ENCODE results near the gene HSF2BP.
"Not testable (repeated sequence)": the region's sequence is repeated elsewhere in the genome, so short reads cannot be mapped to it uniquely, and the experiment has no call there.

Gene HSF2BP

GRCh38 chr21:43703035-43703880, 44.0 kb upstream of the HSF2BP start:
- Histone ChIP-seq H3K4me3 (replicated peaks; ENCODE audit: insufficient read depth, low read length) (no peak overlapping the region), H3K27me3 (ENCODE audit: insufficient read depth, poor library complexity, severe bottlenecking) (no peaks in the 10 kb centered on the region), H3K27ac (replicated peaks) (peak overlapping the region; percentile 12; the same call in 1 of the 2 replicates)
- peak; percentile 25; the same call in 1 of the 2 replicates for TF ChIP-seq SPI1 (IDR thresholded peaks at IDR 0.05; ENCODE audit: borderline replicate concordance, low read depth)
- TF ChIP-seq GABPA (IDR thresholded peaks at IDR 0.05; ENCODE audit: low read depth), result no peak
- peak in 1 of 2 experiments; percentile 72 for DNase-seq (ENCODE audit: low read depth in 1 of 2, low spot score in 1 of 2)

GRCh38 chr21:43702785-43703034, 43.4 kb upstream of the HSF2BP start:
- Histone ChIP-seq H3K4me3 (replicated peaks; ENCODE audit: insufficient read depth, low read length) (no peak overlapping the region), H3K27me3 (ENCODE audit: insufficient read depth, poor library complexity, severe bottlenecking) (no peaks in the 10 kb centered on the region), H3K27ac (replicated peaks) (no peak overlapping the region)
- TF ChIP-seq SPI1 (IDR thresholded peaks at IDR 0.05; ENCODE audit: borderline replicate concordance, low read depth) (no peak), GABPA (IDR thresholded peaks at IDR 0.05; ENCODE audit: low read depth) (no peak)
- TF ChIP-seq, protein P1, sequence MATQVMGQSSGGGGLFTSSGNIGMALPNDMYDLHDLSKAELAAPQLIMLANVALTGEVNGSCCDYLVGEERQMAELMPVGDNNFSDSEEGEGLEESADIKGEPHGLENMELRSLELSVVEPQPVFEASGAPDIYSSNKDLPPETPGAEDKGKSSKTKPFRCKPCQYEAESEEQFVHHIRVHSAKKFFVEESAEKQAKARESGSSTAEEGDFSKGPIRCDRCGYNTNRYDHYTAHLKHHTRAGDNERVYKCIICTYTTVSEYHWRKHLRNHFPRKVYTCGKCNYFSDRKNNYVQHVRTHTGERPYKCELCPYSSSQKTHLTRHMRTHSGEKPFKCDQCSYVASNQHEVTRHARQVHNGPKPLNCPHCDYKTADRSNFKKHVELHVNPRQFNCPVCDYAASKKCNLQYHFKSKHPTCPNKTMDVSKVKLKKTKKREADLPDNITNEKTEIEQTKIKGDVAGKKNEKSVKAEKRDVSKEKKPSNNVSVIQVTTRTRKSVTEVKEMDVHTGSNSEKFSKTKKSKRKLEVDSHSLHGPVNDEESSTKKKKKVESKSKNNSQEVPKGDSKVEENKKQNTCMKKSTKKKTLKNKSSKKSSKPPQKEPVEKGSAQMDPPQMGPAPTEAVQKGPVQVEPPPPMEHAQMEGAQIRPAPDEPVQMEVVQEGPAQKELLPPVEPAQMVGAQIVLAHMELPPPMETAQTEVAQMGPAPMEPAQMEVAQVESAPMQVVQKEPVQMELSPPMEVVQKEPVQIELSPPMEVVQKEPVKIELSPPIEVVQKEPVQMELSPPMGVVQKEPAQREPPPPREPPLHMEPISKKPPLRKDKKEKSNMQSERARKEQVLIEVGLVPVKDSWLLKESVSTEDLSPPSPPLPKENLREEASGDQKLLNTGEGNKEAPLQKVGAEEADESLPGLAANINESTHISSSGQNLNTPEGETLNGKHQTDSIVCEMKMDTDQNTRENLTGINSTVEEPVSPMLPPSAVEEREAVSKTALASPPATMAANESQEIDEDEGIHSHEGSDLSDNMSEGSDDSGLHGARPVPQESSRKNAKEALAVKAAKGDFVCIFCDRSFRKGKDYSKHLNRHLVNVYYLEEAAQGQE (IDR thresholded peaks at IDR 0.05; ENCODE audit: insufficient replicate concordance, low read depth), result no peak
- no peak for DNase-seq (ENCODE audit: low read depth in 1 of 2, low spot score in 1 of 2)

- TF ChIP-seq, protein P1 (IDR thresholded peaks at IDR 0.05; ENCODE audit: insufficient replicate concordance, low read depth), result no peak
- TF ChIP-seq, protein P2, sequence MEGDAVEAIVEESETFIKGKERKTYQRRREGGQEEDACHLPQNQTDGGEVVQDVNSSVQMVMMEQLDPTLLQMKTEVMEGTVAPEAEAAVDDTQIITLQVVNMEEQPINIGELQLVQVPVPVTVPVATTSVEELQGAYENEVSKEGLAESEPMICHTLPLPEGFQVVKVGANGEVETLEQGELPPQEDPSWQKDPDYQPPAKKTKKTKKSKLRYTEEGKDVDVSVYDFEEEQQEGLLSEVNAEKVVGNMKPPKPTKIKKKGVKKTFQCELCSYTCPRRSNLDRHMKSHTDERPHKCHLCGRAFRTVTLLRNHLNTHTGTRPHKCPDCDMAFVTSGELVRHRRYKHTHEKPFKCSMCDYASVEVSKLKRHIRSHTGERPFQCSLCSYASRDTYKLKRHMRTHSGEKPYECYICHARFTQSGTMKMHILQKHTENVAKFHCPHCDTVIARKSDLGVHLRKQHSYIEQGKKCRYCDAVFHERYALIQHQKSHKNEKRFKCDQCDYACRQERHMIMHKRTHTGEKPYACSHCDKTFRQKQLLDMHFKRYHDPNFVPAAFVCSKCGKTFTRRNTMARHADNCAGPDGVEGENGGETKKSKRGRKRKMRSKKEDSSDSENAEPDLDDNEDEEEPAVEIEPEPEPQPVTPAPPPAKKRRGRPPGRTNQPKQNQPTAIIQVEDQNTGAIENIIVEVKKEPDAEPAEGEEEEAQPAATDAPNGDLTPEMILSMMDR (IDR thresholded peaks at IDR 0.05; ENCODE audit: insufficient read depth, low read length), result no peak
- TF ChIP-seq POLR2AphosphoS5 (IDR thresholded peaks at IDR 0.05; ENCODE audit: low read depth) (no peak), GABPA (IDR thresholded peaks at IDR 0.05; ENCODE audit: low read depth) (no peak), SPI1 (IDR thresholded peaks at IDR 0.05; ENCODE audit: borderline replicate concordance, low read depth) (no peak)
- DNase-seq (ENCODE audit: low read depth in 1 of 2, low spot score in 1 of 2), result no peak
- H3K27me3 ChIP-seq (ENCODE audit: insufficient read depth, poor library complexity, severe bottlenecking), result no peaks in the 10 kb centered on the region
- H3K27ac ChIP-seq (replicated peaks), result no peak overlapping the region
- no peak overlapping the region for H3K4me3 ChIP-seq (replicated peaks; ENCODE audit: insufficient read depth, low read length)
Observed at GRCh38 chr21:43701936-43702784, 42.9 kb upstream of the HSF2BP start.

DNA sequence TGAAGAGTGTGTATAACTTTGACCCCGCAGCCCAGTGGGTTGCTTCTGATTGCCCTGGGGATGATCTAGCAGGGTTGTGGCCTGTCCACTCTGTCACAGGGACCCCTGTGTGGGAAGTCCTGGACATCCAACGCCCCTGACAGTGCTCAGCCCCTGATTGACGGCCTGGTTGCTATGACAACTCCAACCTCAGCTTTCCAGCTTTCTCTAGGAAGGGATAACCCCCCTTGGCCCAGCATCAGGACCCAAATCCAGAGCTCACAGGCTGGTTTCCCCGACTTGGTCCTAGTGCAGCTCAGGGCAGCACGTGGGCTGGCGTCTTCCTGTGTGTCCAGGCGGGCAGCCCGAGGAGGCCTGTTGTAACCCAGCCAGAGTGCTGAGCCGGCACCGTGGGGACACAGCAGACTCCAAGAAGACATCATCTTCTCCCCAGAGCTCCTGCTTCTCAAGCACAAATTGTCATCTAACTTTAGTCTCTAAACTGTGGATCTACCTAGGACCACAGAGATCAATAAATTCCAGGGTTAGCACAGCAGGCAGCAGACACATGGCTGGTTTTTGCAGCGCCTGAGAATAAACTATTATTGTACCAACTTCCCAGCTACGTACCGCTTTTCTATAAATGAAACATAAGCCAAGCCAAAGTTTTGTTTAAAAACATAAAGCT, 40.8 kb upstream of the HSF2BP start:
- Histone ChIP-seq H3K27me3 (ENCODE audit: insufficient read depth, poor library complexity, severe bottlenecking) (no peaks in the 10 kb centered on the region), H3K4me3 (replicated peaks; ENCODE audit: insufficient read depth, low read length) (no peak overlapping the region), H3K27ac (replicated peaks) (no peak overlapping the region)
- TF ChIP-seq, protein P2 (IDR thresholded peaks at IDR 0.05; ENCODE audit: insufficient read depth, low read length), result no peak
- TF ChIP-seq, protein P1 (IDR thresholded peaks at IDR 0.05; ENCODE audit: insufficient replicate concordance, low read depth), result no peak
- TF ChIP-seq POLR2AphosphoS5 (IDR thresholded peaks at IDR 0.05; ENCODE audit: low read depth), result no peak
- no peak for DNase-seq (ENCODE audit: low read depth in 1 of 2, low spot score in 1 of 2)

GRCh38 chr21:43699492-43699777, 40.1 kb upstream of the HSF2BP start:
- not testable (repeated sequence) for DNase-seq (ENCODE audit: low read depth in 1 of 2, low spot score in 1 of 2); H3K27me3 ChIP-seq (ENCODE audit: insufficient read depth, poor library complexity, severe bottlenecking); H3K4me3 ChIP-seq (replicated peaks; ENCODE audit: insufficient read depth, low read length); H3K27ac ChIP-seq (replicated peaks)

Measured in HL-60 (cell line).